AG04450 (cell line): ENCODE results near the gene TSC22D3. TPM values are rescaled to one million over a fixed set of nuclear protein-coding genes. Genes with fewer than 3 reads are reported as not detected.

ENCODE experiments used
- CTCF ChIA-PET: fragments of 300-600, 350-600 bp; formaldehyde crosslinking; extraction: SDS; loops from one replicate; lab custom pipeline; 2022; ENCODE audit warnings: antibody characterized with exemption, inconsistent platforms; lab: Charles Lee
- POLR2A ChIA-PET: fragments of 350-600 bp; formaldehyde crosslinking; extraction: SDS; loops from one replicate; lab custom pipeline; 2021; ENCODE audit warnings: antibody characterized with exemption, inconsistent platforms; lab: Yijun Ruan, JAX
- DNase-seq: peaks from one replicate; pipeline ENCODE4 v3.0.0-alpha.2; 2011; ENCODE audit warnings: low read depth, low spot score
- H3K27ac ChIP-seq: one replicate; pipeline ENCODE4 v1.5.1; 2012; ENCODE audit warnings: low read depth, low read length, control low read depth
- H3K27me3 ChIP-seq: one replicate; pipeline ENCODE4 v1.6.0; 2012; ENCODE audit warnings: low read length; ENCODE audit not compliant: control insufficient read depth, insufficient read depth
- H3K4me3 ChIP-seq: 2 replicates; pipeline ENCODE4 v1.5.1; 2011; ENCODE audit warnings: mild to moderate bottlenecking, low read depth, low read length, control low read depth
- H3K9me3 ChIP-seq: 2 replicates; pipeline ENCODE4 v1.5.1; 2012; ENCODE audit warnings: low read length; ENCODE audit not compliant: control insufficient read depth, insufficient read depth
- CTCF ChIP-seq: IDR thresholded peaks from 2 replicates; pipeline ENCODE4 v1.5.1; 2011; ENCODE audit warnings: low read depth, low read length, control low read depth, inconsistent platforms
- polyA plus RNA-seq: library from polyadenylated mRNA; depleted of rRNA; stranded (reverse); fragments of >200 nt; gene quantifications from 2 replicates; pipeline ENCODE4 v1.2.3, GENCODE V29; 2011

The TSC22D3 gene
- polyA plus RNA-seq, 1 experiment = 25.3 TPM

GRCh38 chrX:107684956-107685385 lies 90.6 kb downstream of the TSC22D3 start:
- POLR2A ChIA-PET = no interaction called here
- DNase-seq = no peak
- TF ChIP-seq CTCF = no peak
- CTCF ChIA-PET = no interaction called here
- Histone ChIP-seq H3K27me3 (no peaks in the 10 kb centered on the region), H3K27ac (no peak overlapping the region), H3K9me3 (no peaks in the 10 kb centered on the region), H3K4me3 (no peak overlapping the region)

- H3K27me3 ChIP-seq = no peaks in the 10 kb centered on the region
- H3K9me3 ChIP-seq = no peaks in the 10 kb centered on the region
- TF ChIP-seq CTCF = no peak
- no peak for DNase-seq
- POLR2A ChIA-PET = no interaction called here
- no peak overlapping the region for H3K4me3 ChIP-seq
- H3K27ac ChIP-seq = no peak overlapping the region
- CTCF ChIA-PET = interaction anchor here (0.6 to 1.1 kb wide), 2 partner anchors 24 to 34 kb away, joined by 3 read pairs; no protein-coding TSS in a partner anchor
These were observed 91.7 kb downstream of the TSC22D3 start for GRCh38 chrX:107683931-107684330.

- ChIA-PET CTCF (interaction anchor here (1.1 kb wide), 1 partner anchor 35 kb away, joined by 3 read pairs; no protein-coding TSS in a partner anchor), POLR2A (no interaction called here)
- H3K9me3 ChIP-seq = no peaks in the 10 kb centered on the region
- TF ChIP-seq CTCF = no peak
- no peak overlapping the region for H3K4me3 ChIP-seq
- H3K27me3 ChIP-seq = no peaks in the 10 kb centered on the region
- H3K27ac ChIP-seq = no peak overlapping the region
- DNase-seq = no peak
These were observed 92.3 kb downstream of the TSC22D3 start for GRCh38 chrX:107683124-107683895.

- CTCF ChIA-PET = no interaction called here
- no peak for TF ChIP-seq CTCF
These were observed 93.3 kb downstream of the TSC22D3 start for GRCh38 chrX:107682256-107682655.

GRCh38 chrX:107678957-107679740 lies 96.4 kb downstream of the TSC22D3 start:
- no peak overlapping the region for H3K4me3 ChIP-seq
- no peaks in the 10 kb centered on the region for H3K27me3 ChIP-seq
- ChIA-PET POLR2A (no interaction called here), CTCF (interaction anchor here (3.0 kb wide), 1 partner anchor 98 kb away, joined by 10 read pairs; the partner anchor contains the start of gene NCBP2L)
- H3K27ac ChIP-seq = no peak overlapping the region
- no peak for TF ChIP-seq CTCF
- H3K9me3 ChIP-seq = no peaks in the 10 kb centered on the region
- no peak for DNase-seq

More at GRCh38 chrX:107682256-107682655, 93.3 kb downstream of the TSC22D3 start:
- no peak overlapping the region for H3K4me3 ChIP-seq
- no peak overlapping the region for H3K27ac ChIP-seq
- POLR2A ChIA-PET = no interaction called here
- H3K9me3 ChIP-seq = no peaks in the 10 kb centered on the region
- no peaks in the 10 kb centered on the region for H3K27me3 ChIP-seq
- no peak for DNase-seq
